Spleen (tissue), 7 donors: ENCODE results near the gene ADGRD1.
"Not testable (repeated sequence)": the region's sequence is repeated elsewhere in the genome, so short reads cannot be mapped to it uniquely, and the experiment has no call there.

Experiments
- CTCF ChIP-seq, 11 experiments: fragments of 200-600 bp in 7 of 11; fragments of 450-650 bp in 4 of 11; sonication (generic) in 4 of 11; IDR thresholded peaks in 8 of 11; conservative IDR thresholded peaks in 3 of 11; 1 replicate in 7 of 11; 2 replicates in 4 of 11; pipeline versions ENCODE4 v1.4.0 to v1.8.0; 2016 to 2021; ENCODE audit warnings: antibody characterized with exemption in 11 of 11, inconsistent platforms in 4 of 11, mild to moderate bottlenecking in 1 of 11
- POLR2A ChIP-seq, 3 donors: fragments of 450-650 bp; IDR thresholded peaks; one replicate each; pipeline ENCODE4 v1.5.1; 2017; ENCODE audit warnings: antibody characterized with exemption in 3 of 3, mild to moderate bottlenecking in 1 of 3
- POLR2AphosphoS5 ChIP-seq, 3 donors: sonication (generic); formaldehyde crosslinking; IDR thresholded peaks; one replicate each; pipeline ENCODE4 v1.5.1; 2017; ENCODE audit warnings: antibody characterized with exemption in 3 of 3
- donor health status: DM: no; HTN: no; CAD: no; lungs with moderate emphysema.
- donor health status: DM: no; HTN: no; CAD: no.
- donor health status: DM: no; HTN: no; CAD: no.

- TF ChIP-seq CTCF (IDR thresholded peaks at IDR 0.05 in 8 of 11, conservative IDR thresholded peaks at IDR 0.05 in 3 of 11); POLR2AphosphoS5 (IDR thresholded peaks at IDR 0.05); POLR2A (IDR thresholded peaks at IDR 0.05): not testable (repeated sequence)
These were observed 165.6 kb downstream of the ADGRD1 start for GRCh38 chr12:131119345-131119744.
